Measurements from ENCODE around the gene MEGF8.

Gene MEGF8

GRCh38 chr19:42282819-42283187, 42.6 kb upstream of the MEGF8 start:
- peaks cover 12% of the 10 kb centered on the region for H3K36me3 ChIP-seq (replicated peaks)
- no peak for DNase-seq
- TF ChIP-seq, protein P1, sequence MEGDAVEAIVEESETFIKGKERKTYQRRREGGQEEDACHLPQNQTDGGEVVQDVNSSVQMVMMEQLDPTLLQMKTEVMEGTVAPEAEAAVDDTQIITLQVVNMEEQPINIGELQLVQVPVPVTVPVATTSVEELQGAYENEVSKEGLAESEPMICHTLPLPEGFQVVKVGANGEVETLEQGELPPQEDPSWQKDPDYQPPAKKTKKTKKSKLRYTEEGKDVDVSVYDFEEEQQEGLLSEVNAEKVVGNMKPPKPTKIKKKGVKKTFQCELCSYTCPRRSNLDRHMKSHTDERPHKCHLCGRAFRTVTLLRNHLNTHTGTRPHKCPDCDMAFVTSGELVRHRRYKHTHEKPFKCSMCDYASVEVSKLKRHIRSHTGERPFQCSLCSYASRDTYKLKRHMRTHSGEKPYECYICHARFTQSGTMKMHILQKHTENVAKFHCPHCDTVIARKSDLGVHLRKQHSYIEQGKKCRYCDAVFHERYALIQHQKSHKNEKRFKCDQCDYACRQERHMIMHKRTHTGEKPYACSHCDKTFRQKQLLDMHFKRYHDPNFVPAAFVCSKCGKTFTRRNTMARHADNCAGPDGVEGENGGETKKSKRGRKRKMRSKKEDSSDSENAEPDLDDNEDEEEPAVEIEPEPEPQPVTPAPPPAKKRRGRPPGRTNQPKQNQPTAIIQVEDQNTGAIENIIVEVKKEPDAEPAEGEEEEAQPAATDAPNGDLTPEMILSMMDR (IDR thresholded peaks at IDR 0.05; ENCODE audit: low read depth, low read length, missing control alignments): no peak
- H3K4me3 ChIP-seq (ENCODE audit: low read depth, low read length): no peak overlapping the region
- in situ Hi-C loops (cut with HindIII; ENCODE audit: low pct_ligation_motif_present, low sequenced_read_pairs): no loop called here
- H3K27me3 ChIP-seq (replicated peaks): no peaks in the 10 kb centered on the region
- H3K27ac ChIP-seq: no peak overlapping the region

- in situ Hi-C loops (cut with HindIII; ENCODE audit: low pct_ligation_motif_present, low sequenced_read_pairs): no loop called here
- TF ChIP-seq, protein P1 (IDR thresholded peaks at IDR 0.05; ENCODE audit: low read depth, low read length, missing control alignments): no peak
- Histone ChIP-seq H3K36me3 (replicated peaks) (peaks cover 18% of the 10 kb centered on the region), H3K4me3 (ENCODE audit: low read depth, low read length) (peak overlapping the region; percentile 45), H3K27ac (peak overlapping the region; percentile 73), H3K27me3 (replicated peaks) (no peaks in the 10 kb centered on the region)
- DNase-seq: peak; percentile 88
These were observed 42.0 kb upstream of the MEGF8 start for GRCh38 chr19:42283188-42284065.

DNA sequence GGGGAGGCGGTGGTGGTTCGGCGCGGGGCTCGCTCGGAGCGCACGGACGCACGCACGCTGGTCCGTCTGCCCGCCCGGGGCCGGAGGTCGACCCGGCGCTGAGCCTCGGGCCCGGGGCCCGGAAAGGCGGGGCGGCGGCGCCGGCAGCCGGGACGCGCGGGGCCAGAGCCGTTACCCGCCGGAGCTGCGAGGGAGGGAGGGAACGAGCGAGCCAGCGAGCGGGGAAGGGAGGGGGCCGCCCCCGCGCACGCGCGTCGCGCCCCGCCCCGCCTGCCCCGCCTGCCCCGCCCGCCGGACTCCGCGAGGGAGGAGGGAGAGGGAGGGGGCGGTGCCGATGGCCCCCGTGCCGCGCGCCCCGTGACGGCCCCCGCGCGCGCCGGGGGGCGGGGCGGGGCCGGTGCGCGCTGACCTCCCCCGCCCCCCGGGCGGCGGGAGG, 41.4 kb upstream of the MEGF8 start:
- H3K36me3 ChIP-seq (replicated peaks): peaks cover 22% of the 10 kb centered on the region
- TF ChIP-seq, protein P1 (IDR thresholded peaks at IDR 0.05; ENCODE audit: low read depth, low read length, missing control alignments): no peak
- H3K4me3 ChIP-seq (ENCODE audit: low read depth, low read length): peak overlapping the region; percentile 42
- H3K27me3 ChIP-seq (replicated peaks): no peaks in the 10 kb centered on the region
- H3K27ac ChIP-seq: peak overlapping the region; percentile 73
- no peak for DNase-seq
- in situ Hi-C loops (cut with HindIII; ENCODE audit: low pct_ligation_motif_present, low sequenced_read_pairs): no loop called here

GRCh38 chr19:42284591-42285341, 40.7 kb upstream of the MEGF8 start:
- Histone ChIP-seq H3K27ac (no peak overlapping the region), H3K36me3 (replicated peaks) (peaks cover 28% of the 10 kb centered on the region), H3K4me3 (ENCODE audit: low read depth, low read length) (peak overlapping the region; percentile 63), H3K27me3 (replicated peaks) (no peaks in the 10 kb centered on the region)
- no peak for DNase-seq
- TF ChIP-seq, protein P1 (IDR thresholded peaks at IDR 0.05; ENCODE audit: low read depth, low read length, missing control alignments): no peak
- in situ Hi-C loops (cut with HindIII; ENCODE audit: low pct_ligation_motif_present, low sequenced_read_pairs): no loop called here

- no peak for DNase-seq
- in situ Hi-C loops (cut with HindIII; ENCODE audit: low pct_ligation_motif_present, low sequenced_read_pairs): no loop called here
- H3K27me3 ChIP-seq (replicated peaks): no peaks in the 10 kb centered on the region
- H3K36me3 ChIP-seq (replicated peaks): peaks cover 36% of the 10 kb centered on the region
- TF ChIP-seq, protein P1 (IDR thresholded peaks at IDR 0.05; ENCODE audit: low read depth, low read length, missing control alignments): no peak
- H3K4me3 ChIP-seq (ENCODE audit: low read depth, low read length): no peak overlapping the region
- H3K27ac ChIP-seq: no peak overlapping the region
These were observed 39.9 kb upstream of the MEGF8 start for GRCh38 chr19:42285541-42285941.

Measured in brain microvascular endothelial cell (primary cell).